B cell (primary cell): Measurements from ENCODE around the gene KRTAP10-2. TPM values are rescaled to one million over a fixed set of nuclear protein-coding genes. Genes with fewer than 3 reads are reported as not detected.

ENCODE experiments used
- ATAC-seq: fragments of 200-7000 bp; cut with Tn5 transposase; one replicate; pipeline ENCODE4 v1.10.0; 2021; ENCODE audit warnings: low read depth, mild to moderate bottlenecking, moderate number of reproducible peaks, moderate library complexity
- CTCF ChIA-PET: fragments of 350-600 bp; sonication (Branson Sonifier 250); formaldehyde crosslinking; loops from one replicate; lab custom pipeline; 2021; ENCODE audit warnings: antibody characterized with exemption, inconsistent platforms; lab: Charles Lee
- POLR2A ChIA-PET: fragments of 350-600 bp; sonication (Branson Sonifier 250); formaldehyde crosslinking; loops from one replicate; lab custom pipeline; 2021; ENCODE audit warnings: antibody characterized with exemption; lab: Charles Lee
- DNase-seq: peaks from one replicate; pipeline ENCODE4 v3.0.0; 2013
- H2AFZ ChIP-seq: 2 replicates; pipeline ENCODE4 v1.6.1; 2012; ENCODE audit warnings: mild to moderate bottlenecking, low read depth, low read length; ENCODE audit not compliant: insufficient read depth, poor library complexity, severe bottlenecking
- H3K27ac ChIP-seq, 2 donors: 1 replicate in 1 of 2; 2 replicates in 1 of 2; pipeline ENCODE4 v1.5.1; 2012 to 2013; ENCODE audit warnings: low read length in 2 of 2, mild to moderate bottlenecking in 2 of 2, moderate library complexity in 1 of 2
- H3K27me3 ChIP-seq, 4 experiments: fragments of 200-600 bp in 1 of 4; sonication (generic) in 1 of 4; replicated peaks in 1 of 4; 1 replicate in 2 of 4; 2 replicates in 2 of 4; pipeline versions ENCODE4 v1.6.1 to v1.7.0; 2013 to 2016; ENCODE audit warnings: low read length in 3 of 4, mild to moderate bottlenecking in 2 of 4, mixed read lengths in 1 of 4, moderate library complexity in 1 of 4; ENCODE audit not compliant: insufficient read depth in 4 of 4, control insufficient read depth in 3 of 4; ENCODE audit errors: control extremely low read depth in 1 of 4
- H3K36me3 ChIP-seq, 2 experiments: replicated peaks in 1 of 2; 1 replicate in 1 of 2; 2 replicates in 1 of 2; pipeline versions ENCODE4 v1.6.1 to v1.7.1; 2013; ENCODE audit warnings: low read length in 1 of 2; ENCODE audit not compliant: insufficient read depth in 2 of 2, control insufficient read depth in 1 of 2; ENCODE audit errors: control extremely low read depth in 1 of 2, extremely low read depth in 1 of 2
- H3K4me1 ChIP-seq, 2 donors: fragments of 200-600 bp in 1 of 2; sonication (generic) in 1 of 2; 1 replicate in 1 of 2; 2 replicates in 1 of 2; pipeline versions ENCODE4 v1.5.1 to v1.6.1; 2013 to 2017; ENCODE audit warnings: low read length in 2 of 2; ENCODE audit not compliant: control insufficient read depth in 2 of 2, insufficient read depth in 2 of 2
- H3K4me2 ChIP-seq: replicated peaks from 2 replicates; pipeline ENCODE3; 2012; ENCODE audit warnings: mild to moderate bottlenecking, low read depth, low read length; ENCODE audit not compliant: poor library complexity, severe bottlenecking
- H3K4me3 ChIP-seq, 5 experiments: fragments of 200-600 bp in 1 of 5; sonication (generic) in 1 of 5; 1 replicate in 3 of 5; 2 replicates in 2 of 5; pipeline versions ENCODE4 v1.5.1 to v1.7.0; 2011 to 2016; ENCODE audit warnings: low read length in 4 of 5, mild to moderate bottlenecking in 4 of 5, low read depth in 2 of 5, control low read depth in 1 of 5, moderate library complexity in 1 of 5; ENCODE audit not compliant: insufficient read depth in 1 of 5; ENCODE audit errors: control extremely low read depth in 1 of 5, extremely low read depth in 1 of 5
- H3K79me2 ChIP-seq: fragments of 200-600 bp; sonication (generic); one replicate; pipeline ENCODE4 v1.6.0; 2016; ENCODE audit warnings: low read length; ENCODE audit not compliant: control insufficient read depth, insufficient read depth
- H3K9ac ChIP-seq: fragments of 200-600 bp; sonication (generic); 2 replicates; pipeline ENCODE4 v1.6.1; 2017; ENCODE audit warnings: mild to moderate bottlenecking, low read length, moderate library complexity
- H3K9me3 ChIP-seq, 3 donors: one replicate each; pipeline versions ENCODE4 v1.6.1 to v1.7.1; 2013; ENCODE audit warnings: low read length in 2 of 3; ENCODE audit not compliant: control insufficient read depth in 2 of 3, insufficient read depth in 1 of 3; ENCODE audit errors: control extremely low read depth in 1 of 3
- H4K20me1 ChIP-seq: 2 replicates; pipeline ENCODE4 v1.6.0; 2012; ENCODE audit warnings: mild to moderate bottlenecking, low read length; ENCODE audit not compliant: insufficient read depth, control insufficient read depth, poor library complexity, severe bottlenecking
- H3K27ac Mint-ChIP-seq: one replicate; pipeline ENCODE4 v1.8.0; 2021; ENCODE audit warnings: mixed read lengths
- H3K27me3 Mint-ChIP-seq: one replicate; pipeline ENCODE4 v1.8.0; 2021; ENCODE audit warnings: mixed read lengths
- H3K4me1 Mint-ChIP-seq: one replicate; pipeline ENCODE4 v1.8.0; 2021; ENCODE audit warnings: mixed read lengths
- H3K4me3 Mint-ChIP-seq: one replicate; pipeline ENCODE4 v1.8.0; 2021; ENCODE audit warnings: mixed read lengths
- H3K9me3 Mint-ChIP-seq: one replicate; pipeline ENCODE4 v1.8.0; 2022; ENCODE audit warnings: mixed read lengths; ENCODE audit not compliant: insufficient read depth
- EZH2 ChIP-seq: IDR thresholded peaks from 2 replicates; pipeline ENCODE4 v1.6.1; 2012; ENCODE audit warnings: borderline replicate concordance, low read depth, mild to moderate bottlenecking, moderate library complexity, low read length; ENCODE audit not compliant: insufficient read depth, poor library complexity, severe bottlenecking
- WGBS: methylation state at CpG from one replicate; pipeline ENCODE4 v1.1.5; 2013; ENCODE audit warnings: missing lambda C conversion rate; ENCODE audit not compliant: insufficient coverage; 5-methylcytosine and 5-hydroxymethylcytosine counted together
- intact Hi-C: fragments of 100-400 bp; cut with micrococcal nuclease; formaldehyde crosslinking; loops from one replicate; pipeline ENCODE4 v1.10.0; 2022
- polyA plus RNA-seq: library from polyadenylated mRNA; depleted of rRNA; stranded (reverse); fragments of >200 nt; gene quantifications from 2 replicates; pipeline ENCODE4 v1.2.3, GENCODE V29; 2012
- total RNA-seq, 2 donors: library from RNA; stranded (reverse); fragments of 120-200 nt in 1 of 2; gene quantifications; 1 replicate in 1 of 2; 2 replicates in 1 of 2; pipeline versions ENCODE4 v1.2.3 to v1.2.4, GENCODE V29; 2013 to 2022
- TF ChIP-seq, protein P1 (sequence below): fragments of 200-600 bp; IDR thresholded peaks from one replicate; pipeline ENCODE4 v1.8.0; 2022; ENCODE audit warnings: antibody characterized with exemption, mild to moderate bottlenecking

The KRTAP10-2 gene
- total and polyA plus RNA-seq, 2 donors (not counting 1 experiment from before 2014, with no cell fraction given) = not detected

GRCh38 chr21:44527983-44528633 is 23.2 kb downstream of the KRTAP10-2 start:
- intact Hi-C loops = no loop called here
- no peak overlapping the region for H3K27ac ChIP-seq
- H3K9me3 Mint-ChIP-seq = no peaks in the 10 kb centered on the region
- H4K20me1 ChIP-seq = no peaks in the 10 kb centered on the region
- WGBS = 87% methylated on average over 18 of the region's 18 CpGs
- DNase-seq (no peak), ATAC-seq (no peak)
- H3K9ac ChIP-seq = no peak overlapping the region
- no peak overlapping the region for H3K4me2 ChIP-seq
- POLR2A ChIA-PET = no interaction called here
- H3K4me1 ChIP-seq = no peaks in the 10 kb centered on the region
- no peaks in the 10 kb centered on the region for H3K27me3 ChIP-seq
- CTCF ChIA-PET = no interaction called here
- no peaks in the 10 kb centered on the region for H3K79me2 ChIP-seq
- no peak overlapping the region for H3K4me3 ChIP-seq
- H3K9me3 ChIP-seq = no peaks in the 10 kb centered on the region
- no peaks in the 10 kb centered on the region for H3K4me1 Mint-ChIP-seq
- H2AFZ ChIP-seq = no peak overlapping the region
- H3K4me3 Mint-ChIP-seq = no peak overlapping the region
- no peak overlapping the region for H3K27ac Mint-ChIP-seq
- H3K36me3 ChIP-seq = no peaks in the 10 kb centered on the region
- TF ChIP-seq, protein P1, sequence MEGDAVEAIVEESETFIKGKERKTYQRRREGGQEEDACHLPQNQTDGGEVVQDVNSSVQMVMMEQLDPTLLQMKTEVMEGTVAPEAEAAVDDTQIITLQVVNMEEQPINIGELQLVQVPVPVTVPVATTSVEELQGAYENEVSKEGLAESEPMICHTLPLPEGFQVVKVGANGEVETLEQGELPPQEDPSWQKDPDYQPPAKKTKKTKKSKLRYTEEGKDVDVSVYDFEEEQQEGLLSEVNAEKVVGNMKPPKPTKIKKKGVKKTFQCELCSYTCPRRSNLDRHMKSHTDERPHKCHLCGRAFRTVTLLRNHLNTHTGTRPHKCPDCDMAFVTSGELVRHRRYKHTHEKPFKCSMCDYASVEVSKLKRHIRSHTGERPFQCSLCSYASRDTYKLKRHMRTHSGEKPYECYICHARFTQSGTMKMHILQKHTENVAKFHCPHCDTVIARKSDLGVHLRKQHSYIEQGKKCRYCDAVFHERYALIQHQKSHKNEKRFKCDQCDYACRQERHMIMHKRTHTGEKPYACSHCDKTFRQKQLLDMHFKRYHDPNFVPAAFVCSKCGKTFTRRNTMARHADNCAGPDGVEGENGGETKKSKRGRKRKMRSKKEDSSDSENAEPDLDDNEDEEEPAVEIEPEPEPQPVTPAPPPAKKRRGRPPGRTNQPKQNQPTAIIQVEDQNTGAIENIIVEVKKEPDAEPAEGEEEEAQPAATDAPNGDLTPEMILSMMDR = no peak
- no peak for TF ChIP-seq EZH2
- H3K27me3 Mint-ChIP-seq = peaks cover 8% of the 10 kb centered on the region

DNA sequence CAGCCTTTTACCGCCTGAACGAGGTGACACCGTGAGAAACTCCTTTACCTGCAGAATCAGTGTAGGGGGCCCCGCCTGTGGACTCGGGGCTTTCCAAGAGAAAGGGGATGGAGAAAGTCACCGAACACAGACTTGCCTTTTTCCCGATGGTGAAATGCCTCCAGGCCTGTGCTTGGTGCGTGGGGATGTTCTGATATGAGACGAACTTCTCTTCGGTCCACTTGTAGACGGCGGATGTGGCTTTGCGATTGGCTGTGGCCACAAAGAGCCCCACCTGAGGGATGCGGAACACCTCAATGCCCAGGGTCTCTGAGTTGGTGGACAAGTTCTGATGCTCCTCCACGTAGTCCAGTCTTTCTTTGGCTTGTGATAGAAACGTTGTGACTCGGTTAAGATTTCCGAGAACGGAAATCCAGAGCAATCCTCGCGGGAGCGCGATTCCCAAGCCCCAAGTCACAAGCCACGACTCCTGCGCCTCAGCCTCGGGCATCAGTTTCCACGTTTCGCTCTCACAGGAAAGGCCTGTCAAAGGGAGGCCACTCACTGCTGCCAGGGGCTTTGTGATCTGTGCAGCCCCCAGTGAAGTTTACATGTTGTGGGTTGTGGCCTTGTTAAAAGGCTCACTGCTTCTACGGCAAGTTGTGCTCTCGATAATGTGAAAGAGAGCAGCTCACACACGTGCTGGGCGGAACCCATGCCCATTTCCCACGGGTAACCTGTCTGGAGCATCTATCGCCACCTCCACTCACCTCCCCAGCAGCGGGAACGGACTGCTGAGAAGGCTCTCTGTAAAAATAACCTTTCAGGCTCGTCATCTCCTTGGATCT is 23.9 kb downstream of the KRTAP10-2 start:
- Histone ChIP-seq H3K4me2 (no peak overlapping the region), H4K20me1 (no peaks in the 10 kb centered on the region), H3K36me3 (no peaks in the 10 kb centered on the region), H2AFZ (no peak overlapping the region), H3K79me2 (no peaks in the 10 kb centered on the region), H3K4me1 (no peaks in the 10 kb centered on the region), H3K9ac (no peak overlapping the region), H3K4me3 (no peak overlapping the region), H3K27me3 (no peaks in the 10 kb centered on the region), H3K27ac (no peak overlapping the region), H3K9me3 (no peaks in the 10 kb centered on the region)
- intact Hi-C loops = no loop called here
- CTCF ChIA-PET = no interaction called here
- no peak for DNase-seq
- Mint-ChIP-seq H3K27me3 (peaks cover 8% of the 10 kb centered on the region), H3K4me3 (no peak overlapping the region), H3K9me3 (no peaks in the 10 kb centered on the region), H3K27ac (no peak overlapping the region), H3K4me1 (no peaks in the 10 kb centered on the region)
- POLR2A ChIA-PET = no interaction called here
- no peak for ATAC-seq
- 88% methylated on average over 32 of the region's 37 CpGs for WGBS
- TF ChIP-seq, protein P1 = no peak
- TF ChIP-seq EZH2 = no peak
